SK-MEL-5 (cell line): ENCODE measurements around the gene JARID2. TPM values are rescaled to one million over a fixed set of nuclear protein-coding genes. Genes with fewer than 3 reads are reported as not detected.

Experiments
- DNase-seq: peaks from one replicate; pipeline ENCODE4 v3.0.0-alpha.2; 2016; ENCODE audit warnings: low read depth, low spot score
- in situ Hi-C: cut with HindIII; loops from 2 replicates; pipeline ENCODE4 v1.10.0; 2016; ENCODE audit warnings: low sequenced_read_pairs, high pct_unique_total_duplicates, low pct_unique_long_range_greater_than_20kb
- total RNA-seq: library from RNA; depleted of rRNA; stranded (reverse); fragments of >200 nt; shearing (Covaris generic); gene quantifications from 2 replicates; pipeline ENCODE4 v1.2.3, GENCODE V29; 2014

The JARID2 gene
- total RNA-seq, 1 experiment from 2014 or later: 35.5 TPM

- no peak for DNase-seq
- in situ Hi-C loops: no loop called here
Observed at GRCh38 chr6:15513131-15513771, 267.4 kb downstream of the JARID2 start.

- DNase-seq: no peak
- in situ Hi-C loops: no loop called here
Observed at GRCh38 chr6:15513801-15514711, 268.2 kb downstream of the JARID2 start.

- in situ Hi-C loops: no loop called here
- no peak for DNase-seq
Observed at GRCh38 chr6:15515226-15515625, 269.4 kb downstream of the JARID2 start.

- in situ Hi-C loops: no loop called here
Observed at GRCh38 chr6:15515660-15516375, 269.9 kb downstream of the JARID2 start.

GRCh38 chr6:15516378-15516777 is 270.5 kb downstream of the JARID2 start:
- in situ Hi-C loops: no loop called here
- no peak for DNase-seq

More at GRCh38 chr6:15515660-15516375, 269.9 kb downstream of the JARID2 start:
- DNase-seq: no peak

GRCh38 chr6:15516923-15517560 is 271.2 kb downstream of the JARID2 start:
- DNase-seq: no peak
- in situ Hi-C loops: no loop called here

GRCh38 chr6:15517600-15517999 is 271.7 kb downstream of the JARID2 start:
- in situ Hi-C loops: no loop called here
- DNase-seq: no peak

GRCh38 chr6:15518057-15518456 is 272.2 kb downstream of the JARID2 start:
- no peak for DNase-seq
- in situ Hi-C loops: no loop called here

- no peak for DNase-seq
- in situ Hi-C loops: no loop called here
Observed at GRCh38 chr6:15518878-15519277, 273.0 kb downstream of the JARID2 start.

- in situ Hi-C loops: no loop called here
Observed at GRCh38 chr6:15519681-15520080, 273.8 kb downstream of the JARID2 start.

GRCh38 chr6:15520626-15521203 is 274.8 kb downstream of the JARID2 start:
- DNase-seq: no peak
- in situ Hi-C loops: no loop called here

More at GRCh38 chr6:15519681-15520080, 273.8 kb downstream of the JARID2 start:
- DNase-seq: no peak

- in situ Hi-C loops: no loop called here
Observed at GRCh38 chr6:15521582-15521981, 275.7 kb downstream of the JARID2 start.

GRCh38 chr6:15522026-15522425 is 276.2 kb downstream of the JARID2 start:
- in situ Hi-C loops: no loop called here
- DNase-seq: no peak

More at GRCh38 chr6:15521582-15521981, 275.7 kb downstream of the JARID2 start:
- DNase-seq: peak; percentile 90

- DNase-seq: no peak
- in situ Hi-C loops: no loop called here
Observed at GRCh38 chr6:15522427-15522826, 276.6 kb downstream of the JARID2 start.

GRCh38 chr6:15522856-15523529 is 277.1 kb downstream of the JARID2 start:
- in situ Hi-C loops: no loop called here
- DNase-seq: no peak

GRCh38 chr6:15523679-15524630 is 278.1 kb downstream of the JARID2 start:
- in situ Hi-C loops: no loop called here
- DNase-seq: no peak
